DMS114 treated with DMSO at 0.1 percent for 48 hours (cell line): Measurements from ENCODE around the gene SARM1.

Experiments
- DNase-seq: peaks from one replicate; lab custom pipeline; 2025; ENCODE audit not compliant: unreplicated experiment; lab: John Stamatoyannopoulos, UW

The SARM1 gene

GRCh38 chr17:28392491-28392890 is 21.0 kb downstream of the SARM1 start:
- DNase-seq: no peak

GRCh38 chr17:28394337-28395116 is 23.0 kb downstream of the SARM1 start:
- no peak for DNase-seq

- no peak for DNase-seq
Observed at GRCh38 chr17:28395426-28395825, 23.9 kb downstream of the SARM1 start.

GRCh38 chr17:28395968-28396367 is 24.5 kb downstream of the SARM1 start:
- DNase-seq: no peak

GRCh38 chr17:28396635-28397239 is 25.2 kb downstream of the SARM1 start:
- DNase-seq: no peak

- DNase-seq: no peak
Observed at GRCh38 chr17:28397275-28397674, 25.8 kb downstream of the SARM1 start.

GRCh38 chr17:28397687-28398279 is 26.3 kb downstream of the SARM1 start:
- no peak for DNase-seq

GRCh38 chr17:28398280-28398981 is 26.9 kb downstream of the SARM1 start:
- DNase-seq: no peak

- DNase-seq: no peak
Observed at GRCh38 chr17:28399808-28400207, 28.3 kb downstream of the SARM1 start.

GRCh38 chr17:28402224-28402630 is 30.7 kb downstream of the SARM1 start:
- no peak for DNase-seq

GRCh38 chr17:28402844-28403243 is 31.4 kb downstream of the SARM1 start:
- DNase-seq: no peak

- DNase-seq: no peak
Observed at GRCh38 chr17:28404007-28404406, 32.5 kb downstream of the SARM1 start.

- DNase-seq: no peak
Observed at GRCh38 chr17:28404461-28404811, 32.9 kb downstream of the SARM1 start.

GRCh38 chr17:28404812-28405570 is 33.5 kb downstream of the SARM1 start:
- DNase-seq: no peak

GRCh38 chr17:28405632-28406472 is 34.4 kb downstream of the SARM1 start, which contains the start of gene SLC46A1:
Gene SLC46A1 (minus strand): TSS chr17:28406212. CDS start chr17:28406114, 98 bp downstream.
- DNase-seq: peak; percentile 54

- no peak for DNase-seq
Observed at GRCh38 chr17:28406473-28406814, 35.0 kb downstream of the SARM1 start.

GRCh38 chr17:28407130-28407973 is 35.9 kb downstream of the SARM1 start:
- no peak for DNase-seq

- no peak for DNase-seq
Observed at GRCh38 chr17:28407974-28408306, 36.4 kb downstream of the SARM1 start.

GRCh38 chr17:28412099-28412498 is 40.6 kb downstream of the SARM1 start:
- DNase-seq: no peak
